Activated CD8-positive, alpha-beta T cell treated with anti-CD3 and anti-CD28 coated beads for 36 hours (primary cell): Measurements from ENCODE around the gene ZNF430. TPM values are rescaled to one million over a fixed set of nuclear protein-coding genes. Genes with fewer than 3 reads are reported as not detected.

Experiments
- ATAC-seq: fragments of 200-7000 bp; cut with Tn5 transposase; one replicate; pipeline ENCODE4 v1.10.0; 2021; ENCODE audit warnings: mild to moderate bottlenecking, moderate library complexity
- CTCF ChIA-PET: fragments of 350-600 bp; sonication (Branson Sonifier 250); formaldehyde crosslinking; loops from one replicate; lab custom pipeline; 2021; ENCODE audit warnings: antibody characterized with exemption; lab: Charles Lee
- POLR2A ChIA-PET: fragments of 350-600 bp; sonication (Branson Sonifier 250); formaldehyde crosslinking; loops from one replicate; lab custom pipeline; 2021; ENCODE audit warnings: antibody characterized with exemption; lab: Charles Lee
- DNase-seq: peaks from one replicate; pipeline ENCODE4 v3.0.0-alpha.2; 2020
- H3K27ac Mint-ChIP-seq: one replicate; pipeline ENCODE4 v1.8.0; 2021; ENCODE audit warnings: mild to moderate bottlenecking, mixed read lengths
- H3K27me3 Mint-ChIP-seq: one replicate; pipeline ENCODE4 v1.8.0; 2021; ENCODE audit warnings: mixed read lengths
- H3K36me3 Mint-ChIP-seq: one replicate; pipeline ENCODE4 v1.8.0; 2021; ENCODE audit warnings: low read depth, mixed read lengths
- H3K4me1 Mint-ChIP-seq: one replicate; pipeline ENCODE4 v1.8.0; 2021; ENCODE audit warnings: low read depth, mixed read lengths
- H3K4me3 Mint-ChIP-seq: one replicate; pipeline ENCODE4 v1.8.0; 2021; ENCODE audit warnings: mild to moderate bottlenecking, moderate library complexity, mixed read lengths
- H3K9me3 Mint-ChIP-seq: one replicate; pipeline ENCODE4 v1.8.0; 2021; ENCODE audit warnings: mixed read lengths
- intact Hi-C: fragments of 100-400 bp; cut with micrococcal nuclease; formaldehyde crosslinking; loops from one replicate; pipeline ENCODE4 v1.10.0; 2022
- total RNA-seq, 2 experiments: library from RNA; stranded (reverse); gene quantifications; one replicate each; pipeline ENCODE4 v1.2.3, GENCODE V29; 2021
- TF ChIP-seq, protein P1 (sequence below): fragments of 200-600 bp; IDR thresholded peaks from one replicate; pipeline ENCODE4 v1.8.0; 2022; ENCODE audit warnings: antibody characterized with exemption, mild to moderate bottlenecking

Gene ZNF430
- total RNA-seq, 2 experiments from 2014 or later = 20.4 to 20.8 TPM

DNA sequence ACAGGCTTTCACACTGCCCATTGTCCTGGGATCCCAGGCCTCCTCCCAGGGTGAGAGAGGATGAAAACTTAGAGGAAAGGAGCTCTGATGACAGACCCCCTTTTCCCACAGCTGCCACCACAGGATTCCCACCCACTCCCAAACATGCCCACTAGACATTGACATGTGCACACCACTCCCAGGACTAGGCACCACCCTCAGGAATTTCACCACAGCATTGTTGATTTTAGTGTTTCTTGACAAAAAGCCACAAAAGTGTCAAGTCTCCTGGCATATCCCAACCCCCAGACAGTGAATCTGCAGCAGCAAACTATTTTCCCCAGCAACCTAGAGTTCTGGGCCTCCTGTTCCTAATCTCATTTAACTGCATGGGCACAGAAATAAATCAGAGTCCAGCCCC is 71.7 kb downstream of the ZNF430 start:
- no peak for DNase-seq
- no peaks in the 10 kb centered on the region for H3K4me1 Mint-ChIP-seq
- ChIA-PET POLR2A (no interaction called here), CTCF (no interaction called here)
- no peak overlapping the region for H3K27ac Mint-ChIP-seq
- intact Hi-C loops = no loop called here
- H3K4me3 Mint-ChIP-seq = no peak overlapping the region
- no peak for ATAC-seq
- no peaks in the 10 kb centered on the region for H3K27me3 Mint-ChIP-seq
- H3K36me3 Mint-ChIP-seq = peaks cover 3% of the 10 kb centered on the region
- H3K9me3 Mint-ChIP-seq = no peaks in the 10 kb centered on the region
- TF ChIP-seq, protein P1, sequence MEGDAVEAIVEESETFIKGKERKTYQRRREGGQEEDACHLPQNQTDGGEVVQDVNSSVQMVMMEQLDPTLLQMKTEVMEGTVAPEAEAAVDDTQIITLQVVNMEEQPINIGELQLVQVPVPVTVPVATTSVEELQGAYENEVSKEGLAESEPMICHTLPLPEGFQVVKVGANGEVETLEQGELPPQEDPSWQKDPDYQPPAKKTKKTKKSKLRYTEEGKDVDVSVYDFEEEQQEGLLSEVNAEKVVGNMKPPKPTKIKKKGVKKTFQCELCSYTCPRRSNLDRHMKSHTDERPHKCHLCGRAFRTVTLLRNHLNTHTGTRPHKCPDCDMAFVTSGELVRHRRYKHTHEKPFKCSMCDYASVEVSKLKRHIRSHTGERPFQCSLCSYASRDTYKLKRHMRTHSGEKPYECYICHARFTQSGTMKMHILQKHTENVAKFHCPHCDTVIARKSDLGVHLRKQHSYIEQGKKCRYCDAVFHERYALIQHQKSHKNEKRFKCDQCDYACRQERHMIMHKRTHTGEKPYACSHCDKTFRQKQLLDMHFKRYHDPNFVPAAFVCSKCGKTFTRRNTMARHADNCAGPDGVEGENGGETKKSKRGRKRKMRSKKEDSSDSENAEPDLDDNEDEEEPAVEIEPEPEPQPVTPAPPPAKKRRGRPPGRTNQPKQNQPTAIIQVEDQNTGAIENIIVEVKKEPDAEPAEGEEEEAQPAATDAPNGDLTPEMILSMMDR = no peak

DNA sequence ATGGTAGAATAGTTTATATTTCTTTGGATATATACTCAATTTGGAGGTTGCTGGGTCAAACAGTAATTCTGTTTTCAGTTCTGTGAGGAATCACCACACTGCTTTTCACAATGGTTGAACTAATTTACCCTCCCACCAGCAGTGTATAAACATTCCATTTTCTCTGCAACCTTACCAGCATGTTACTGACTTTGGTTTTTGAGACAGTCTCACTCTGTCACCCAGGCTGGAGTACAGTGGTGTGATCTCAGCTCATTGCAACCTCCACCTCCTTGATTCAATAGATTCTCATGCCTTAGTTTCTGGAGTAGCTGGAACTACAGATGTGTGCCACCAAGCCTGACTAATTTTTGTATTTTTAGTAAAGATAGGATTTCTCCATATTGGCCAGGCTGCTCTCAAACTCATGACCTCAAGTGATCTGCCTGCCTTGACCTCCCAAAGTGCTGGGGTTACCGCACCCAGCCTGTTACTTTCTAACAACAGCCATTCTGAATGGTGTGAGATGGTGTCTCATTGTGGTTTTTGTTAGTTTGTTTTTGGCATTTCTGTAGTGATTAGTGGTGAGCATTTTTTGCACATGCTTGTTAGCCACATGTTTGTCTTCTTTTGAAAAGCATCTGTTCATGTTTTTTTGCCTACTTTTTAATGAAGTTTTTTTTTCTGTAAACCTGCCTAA is 74.0 kb downstream of the ZNF430 start:
- Mint-ChIP-seq H3K4me1 (no peaks in the 10 kb centered on the region), H3K27ac (no peak overlapping the region), H3K9me3 (no peaks in the 10 kb centered on the region), H3K4me3 (no peak overlapping the region), H3K36me3 (peaks cover 6% of the 10 kb centered on the region), H3K27me3 (no peaks in the 10 kb centered on the region)
- ChIA-PET POLR2A (no interaction called here), CTCF (no interaction called here)
- ATAC-seq (no peak), DNase-seq (no peak)
- TF ChIP-seq, protein P1 = no peak
- intact Hi-C loops = no loop called here

DNA sequence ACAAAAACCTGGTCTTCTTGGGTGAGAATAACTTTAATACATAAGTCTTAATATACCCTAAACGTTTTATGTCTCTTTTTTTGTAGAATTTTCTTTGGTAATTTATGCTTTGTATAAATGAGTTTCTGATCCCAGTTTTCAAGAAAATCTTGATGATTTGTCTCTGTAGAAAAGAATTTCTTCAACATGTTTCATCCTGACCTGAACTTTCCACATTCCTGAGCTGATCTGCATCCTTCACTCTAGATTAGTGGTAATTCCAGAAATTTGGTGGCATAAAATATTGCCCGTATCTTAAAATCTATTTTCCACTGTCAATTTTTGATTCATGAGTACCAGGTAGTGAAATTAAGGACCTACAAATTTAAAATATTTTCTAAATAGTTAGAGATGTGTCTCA is 77.8 kb downstream of the ZNF430 start:
- Mint-ChIP-seq H3K27ac (no peak overlapping the region), H3K36me3 (peaks cover 8% of the 10 kb centered on the region), H3K27me3 (no peaks in the 10 kb centered on the region), H3K4me3 (no peak overlapping the region), H3K4me1 (peaks cover 3% of the 10 kb centered on the region), H3K9me3 (no peaks in the 10 kb centered on the region)
- TF ChIP-seq, protein P1 = no peak
- CTCF ChIA-PET = no interaction called here
- POLR2A ChIA-PET = no interaction called here
- intact Hi-C loops = no loop called here
- no peak for ATAC-seq
- no peak for DNase-seq

DNA sequence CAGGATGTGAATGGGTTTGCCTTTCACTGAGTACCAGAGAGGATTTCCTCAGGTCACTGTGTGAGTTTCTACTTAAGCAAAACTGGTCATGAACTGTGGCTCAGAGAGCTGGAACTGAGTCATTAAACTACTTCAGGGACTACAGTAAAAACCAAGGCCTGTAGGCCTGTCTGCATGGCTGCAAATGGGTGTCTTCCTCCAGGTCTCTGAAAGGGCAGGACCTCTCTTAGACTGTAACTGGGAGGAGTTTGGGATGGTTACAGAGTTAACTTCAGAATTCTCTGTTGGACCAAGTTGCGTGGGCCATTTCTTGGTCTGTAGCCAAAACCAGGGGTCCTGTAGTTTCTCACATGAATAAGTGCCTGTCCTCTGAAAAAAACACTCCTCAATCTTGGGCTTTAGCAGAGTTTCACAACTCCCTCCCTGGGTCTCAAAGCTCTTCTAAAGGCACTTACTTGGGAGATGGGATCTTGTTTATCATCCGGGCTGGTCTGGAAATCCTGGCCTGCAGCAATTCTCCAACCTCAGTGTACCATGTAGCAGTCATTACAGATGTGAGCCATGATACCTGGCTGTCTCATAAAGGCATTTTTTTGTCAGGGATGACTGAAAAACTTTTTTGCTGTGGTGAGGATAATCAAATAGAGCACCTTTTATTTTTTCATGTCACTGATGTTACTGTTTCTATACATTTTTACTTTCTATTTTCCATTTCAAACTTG is 81.2 kb downstream of the ZNF430 start:
- Mint-ChIP-seq H3K4me3 (no peak overlapping the region), H3K27me3 (no peaks in the 10 kb centered on the region), H3K9me3 (no peaks in the 10 kb centered on the region), H3K36me3 (peaks cover 14% of the 10 kb centered on the region), H3K27ac (peak overlapping the region; percentile 30), H3K4me1 (peaks cover 3% of the 10 kb centered on the region)
- intact Hi-C loops = no loop called here
- DNase-seq = peak; percentile 9
- ChIA-PET CTCF (no interaction called here), POLR2A (no interaction called here)
- ATAC-seq = peak; percentile 42
- TF ChIP-seq, protein P1 = no peak

DNA sequence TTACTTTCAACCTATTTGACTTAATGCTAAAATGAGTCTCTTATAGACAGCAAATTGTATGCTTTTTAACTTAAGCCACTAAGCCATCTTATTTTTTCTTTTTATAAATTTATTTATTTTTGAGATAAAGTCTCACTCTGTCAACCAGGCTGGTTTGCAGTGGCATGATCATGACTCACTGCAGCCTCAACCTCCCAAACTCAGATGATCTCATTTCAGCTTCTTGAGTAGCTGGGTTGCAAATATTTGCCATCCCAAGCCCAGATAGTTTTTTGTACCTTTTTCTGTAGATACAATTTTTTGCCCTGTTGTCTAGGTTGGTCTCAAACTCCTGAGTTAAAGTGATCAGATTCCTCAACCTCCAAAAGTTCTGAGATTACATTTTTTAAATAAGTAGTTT is 88.7 kb downstream of the ZNF430 start:
- H3K4me1 Mint-ChIP-seq = no peaks in the 10 kb centered on the region
- peaks cover 43% of the 10 kb centered on the region for H3K36me3 Mint-ChIP-seq
- intact Hi-C loops = no loop called here
- TF ChIP-seq, protein P1 = no peak
- no peaks in the 10 kb centered on the region for H3K27me3 Mint-ChIP-seq
- no peak overlapping the region for H3K4me3 Mint-ChIP-seq
- peaks cover 12% of the 10 kb centered on the region for H3K9me3 Mint-ChIP-seq
- H3K27ac Mint-ChIP-seq = no peak overlapping the region
- ATAC-seq (no peak), DNase-seq (no peak)
- CTCF ChIA-PET = no interaction called here
- POLR2A ChIA-PET = no interaction called here
